ENCODE results near the gene LHX3.

LHX3 gene

DNA sequence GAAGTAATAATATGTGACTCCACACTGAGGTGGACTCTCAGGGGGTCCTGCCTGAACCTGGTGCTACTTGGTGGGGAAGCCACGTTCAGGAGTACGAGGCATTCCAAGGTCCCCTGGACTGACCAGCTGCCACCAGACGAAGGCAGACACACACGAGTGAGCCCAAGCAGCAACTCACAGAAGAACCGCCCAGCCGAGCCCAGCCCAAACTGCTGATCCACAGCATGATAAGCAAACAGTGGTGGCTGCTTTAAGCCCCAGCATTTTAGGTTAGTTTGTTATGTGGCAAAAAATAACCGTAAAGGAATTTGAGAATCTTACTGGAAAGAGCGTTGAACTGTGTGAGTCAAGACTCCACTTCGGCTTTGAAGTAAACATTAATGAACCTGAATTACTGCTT is 8.8 kb upstream of the LHX3 start:
- no peak for DNase-seq

DNA sequence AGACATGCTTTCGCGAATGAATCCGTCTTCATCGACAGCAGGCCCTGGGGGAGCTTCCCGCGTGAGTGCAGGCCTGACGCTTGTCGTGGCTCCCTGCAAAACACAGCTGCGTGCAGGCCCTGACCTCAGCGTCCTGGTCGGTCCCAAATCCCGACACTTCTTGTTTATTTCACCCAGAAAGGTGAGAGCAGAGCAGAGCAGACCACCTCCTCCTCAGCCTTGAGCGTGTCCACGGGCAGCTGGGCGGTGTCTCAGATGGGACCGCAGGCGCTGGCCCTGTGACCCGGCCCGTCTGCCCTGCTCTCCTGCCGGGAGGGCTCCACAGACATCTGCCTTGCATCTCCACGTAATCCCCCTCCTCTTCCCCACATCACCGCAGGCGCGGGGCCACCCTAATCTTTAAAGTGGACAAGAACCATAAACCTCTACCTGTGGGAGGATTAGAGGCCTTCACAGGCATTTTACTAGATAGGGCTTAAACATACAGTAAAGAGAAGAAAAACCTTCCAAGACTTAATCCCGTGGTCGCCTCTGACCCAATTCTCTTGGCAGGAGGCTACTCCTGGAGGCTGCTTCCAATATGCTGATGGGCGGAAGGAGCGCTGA is 7.5 kb upstream of the LHX3 start:
- Mint-ChIP-seq H3K4me1 (peaks cover under 1% of the 10 kb centered on the region), H3K27ac (no peak overlapping the region), H3K36me3 (ENCODE audit: low read depth) (peaks cover 39% of the 10 kb centered on the region), H3K27me3 (ENCODE audit: low read depth, poor library complexity) (peaks cover 4% of the 10 kb centered on the region), H3K4me3 (no peak overlapping the region), H3K9me3 (peaks cover 5% of the 10 kb centered on the region)
- TF ChIP-seq, protein P1, sequence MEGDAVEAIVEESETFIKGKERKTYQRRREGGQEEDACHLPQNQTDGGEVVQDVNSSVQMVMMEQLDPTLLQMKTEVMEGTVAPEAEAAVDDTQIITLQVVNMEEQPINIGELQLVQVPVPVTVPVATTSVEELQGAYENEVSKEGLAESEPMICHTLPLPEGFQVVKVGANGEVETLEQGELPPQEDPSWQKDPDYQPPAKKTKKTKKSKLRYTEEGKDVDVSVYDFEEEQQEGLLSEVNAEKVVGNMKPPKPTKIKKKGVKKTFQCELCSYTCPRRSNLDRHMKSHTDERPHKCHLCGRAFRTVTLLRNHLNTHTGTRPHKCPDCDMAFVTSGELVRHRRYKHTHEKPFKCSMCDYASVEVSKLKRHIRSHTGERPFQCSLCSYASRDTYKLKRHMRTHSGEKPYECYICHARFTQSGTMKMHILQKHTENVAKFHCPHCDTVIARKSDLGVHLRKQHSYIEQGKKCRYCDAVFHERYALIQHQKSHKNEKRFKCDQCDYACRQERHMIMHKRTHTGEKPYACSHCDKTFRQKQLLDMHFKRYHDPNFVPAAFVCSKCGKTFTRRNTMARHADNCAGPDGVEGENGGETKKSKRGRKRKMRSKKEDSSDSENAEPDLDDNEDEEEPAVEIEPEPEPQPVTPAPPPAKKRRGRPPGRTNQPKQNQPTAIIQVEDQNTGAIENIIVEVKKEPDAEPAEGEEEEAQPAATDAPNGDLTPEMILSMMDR (IDR thresholded peaks at IDR 0.05): no peak
- no peak for DNase-seq

More for the DNA sequence above, 8.8 kb upstream of the LHX3 start:
- peaks cover 39% of the 10 kb centered on the region for H3K36me3 Mint-ChIP-seq (ENCODE audit: low read depth)
- peaks cover 5% of the 10 kb centered on the region for H3K9me3 Mint-ChIP-seq
- no peaks in the 10 kb centered on the region for H3K4me1 Mint-ChIP-seq
- TF ChIP-seq, protein P1 (IDR thresholded peaks at IDR 0.05): no peak
- H3K27me3 Mint-ChIP-seq (ENCODE audit: low read depth, poor library complexity): no peaks in the 10 kb centered on the region
- H3K4me3 Mint-ChIP-seq: no peak overlapping the region
- H3K27ac Mint-ChIP-seq: no peak overlapping the region

DNA sequence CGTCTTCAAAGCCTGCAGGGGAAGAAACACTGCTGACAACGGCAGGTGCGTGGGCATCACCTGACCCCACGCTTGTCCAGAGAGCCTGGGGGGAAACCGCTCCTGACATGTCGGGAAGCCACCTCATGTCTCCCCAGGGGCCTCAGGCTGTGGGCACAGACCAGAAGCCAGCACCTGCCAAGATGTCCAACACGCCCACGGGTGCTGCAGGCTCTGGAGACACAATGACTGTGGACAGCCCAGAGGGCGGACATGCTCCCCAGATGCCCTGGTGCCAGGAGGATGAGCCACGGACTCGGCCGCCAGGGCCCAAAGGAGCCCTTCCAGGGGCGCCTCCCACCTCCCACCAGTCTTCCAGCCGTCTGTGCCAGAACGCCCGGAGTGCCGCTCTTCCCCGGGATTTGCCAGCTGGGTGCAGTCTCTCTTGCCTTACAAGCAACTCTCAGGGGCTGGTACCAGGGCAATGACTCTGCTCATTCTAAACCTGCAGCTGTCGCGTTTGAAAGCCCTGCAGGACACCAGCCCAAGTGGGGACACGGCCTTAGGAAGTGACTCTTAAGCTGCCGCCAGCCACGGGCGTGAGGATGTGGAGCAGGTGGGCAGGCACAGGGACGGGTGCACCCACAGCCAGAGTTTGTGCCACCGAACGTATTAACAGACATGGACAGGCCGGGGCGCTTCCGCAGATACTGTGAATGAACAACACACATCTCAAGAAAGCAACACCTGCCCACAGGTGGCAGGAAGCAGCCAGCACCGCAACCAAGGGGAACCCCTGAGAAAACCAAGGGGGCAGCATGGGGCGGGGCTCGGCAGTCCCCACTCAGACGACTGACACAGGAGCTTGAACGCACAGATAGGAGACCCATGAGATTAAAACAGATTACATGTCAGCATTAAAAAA is 6.8 kb upstream of the LHX3 start:
- no peak for DNase-seq

DNA sequence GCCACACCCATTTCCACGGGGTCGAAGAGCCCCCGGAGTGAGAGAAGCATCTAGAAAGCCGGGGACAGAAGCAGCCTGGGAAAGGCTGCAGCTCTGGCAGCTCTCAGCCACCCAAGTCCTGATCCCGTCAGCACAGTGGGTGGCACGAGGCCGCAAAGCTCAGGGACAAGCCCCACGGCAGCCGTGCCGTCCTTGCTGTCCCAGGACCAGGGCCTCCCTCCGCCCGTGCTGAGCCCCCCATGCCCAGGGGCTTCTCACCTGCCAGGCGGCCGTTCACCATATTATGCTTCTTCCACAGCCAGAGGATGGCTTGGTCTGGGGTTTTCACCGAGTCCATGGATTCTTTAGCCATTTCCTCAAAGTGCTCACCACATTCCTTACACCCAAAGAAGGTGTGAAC is 6.1 kb upstream of the LHX3 start:
- DNase-seq: no peak
- Mint-ChIP-seq H3K4me1 (peaks cover 7% of the 10 kb centered on the region), H3K36me3 (ENCODE audit: low read depth) (peaks cover 51% of the 10 kb centered on the region), H3K4me3 (no peak overlapping the region), H3K27me3 (ENCODE audit: low read depth, poor library complexity) (peaks cover 13% of the 10 kb centered on the region), H3K9me3 (peaks cover 5% of the 10 kb centered on the region), H3K27ac (no peak overlapping the region)
- TF ChIP-seq, protein P1 (IDR thresholded peaks at IDR 0.05): no peak

More for the DNA sequence above, 6.8 kb upstream of the LHX3 start:
- Mint-ChIP-seq H3K27ac (no peak overlapping the region), H3K27me3 (ENCODE audit: low read depth, poor library complexity) (peaks cover 6% of the 10 kb centered on the region), H3K4me1 (peaks cover 7% of the 10 kb centered on the region), H3K9me3 (peaks cover 5% of the 10 kb centered on the region), H3K36me3 (ENCODE audit: low read depth) (peaks cover 47% of the 10 kb centered on the region), H3K4me3 (no peak overlapping the region)
- TF ChIP-seq, protein P1 (IDR thresholded peaks at IDR 0.05): no peak

DNA sequence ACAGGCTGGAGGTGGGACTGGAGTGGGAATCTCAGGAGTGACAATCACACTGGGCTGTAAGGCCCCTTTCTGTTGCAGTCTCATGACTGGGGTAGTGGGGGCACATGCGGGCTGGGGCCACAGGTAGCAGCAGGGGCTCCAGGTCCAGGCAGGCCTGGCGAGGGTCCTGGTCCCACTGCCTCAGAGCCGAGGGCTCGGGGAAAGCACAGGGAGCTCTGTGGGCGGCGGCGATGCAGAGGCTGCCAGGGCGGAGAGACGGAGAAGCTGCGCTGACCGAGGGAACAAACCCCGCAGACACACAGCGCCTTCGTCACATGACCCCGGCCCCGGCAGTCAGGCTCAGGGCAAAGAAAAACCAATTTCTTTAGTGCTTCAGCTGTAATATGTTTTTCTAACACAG is 5.3 kb upstream of the LHX3 start:
- Mint-ChIP-seq H3K27ac (no peak overlapping the region), H3K9me3 (peaks cover 5% of the 10 kb centered on the region), H3K36me3 (ENCODE audit: low read depth) (peaks cover 46% of the 10 kb centered on the region)

More for the DNA sequence above, 5.3 kb upstream of the LHX3 start:
- no peak for DNase-seq
- TF ChIP-seq, protein P1 (IDR thresholded peaks at IDR 0.05): no peak
- no peak overlapping the region for H3K4me3 Mint-ChIP-seq
- peaks cover 20% of the 10 kb centered on the region for H3K27me3 Mint-ChIP-seq (ENCODE audit: low read depth, poor library complexity)
- H3K4me1 Mint-ChIP-seq: peaks cover 7% of the 10 kb centered on the region
